OCI-LY1 (cell line): ENCODE measurements around the gene IRX6.

Experiments
- H2AFZ ChIP-seq: fragments of 200-600 bp; sonication (generic), shearing (Covaris generic); 2 replicates; pipeline ENCODE4 v1.6.0; 2014; ENCODE audit warnings: antibody characterized with exemption, mild to moderate bottlenecking, low read length
- H3F3A ChIP-seq: fragments of 200-600 bp; sonication (generic), shearing (Covaris generic); 2 replicates; pipeline ENCODE4 v1.6.0; 2014; ENCODE audit warnings: mild to moderate bottlenecking, antibody characterized with exemption, low read length, moderate library complexity; ENCODE audit not compliant: insufficient read depth
- H3K27ac ChIP-seq: fragments of 200-600 bp; sonication (generic); 2 replicates; pipeline ENCODE4 v1.5.1; 2014; ENCODE audit warnings: low read length, mixed run types, mild to moderate bottlenecking, low read depth; ENCODE audit not compliant: poor library complexity, severe bottlenecking
- H3K27me3 ChIP-seq: fragments of 200-600 bp; sonication (generic); 2 replicates; pipeline ENCODE4 v1.6.0; 2014; ENCODE audit warnings: antibody characterized with exemption, mild to moderate bottlenecking, low read length, moderate library complexity; ENCODE audit not compliant: insufficient read depth
- H3K36me3 ChIP-seq: fragments of 200-600 bp; sonication (generic); 2 replicates; pipeline ENCODE4 v1.6.1; 2014; ENCODE audit warnings: mild to moderate bottlenecking, antibody characterized with exemption, low read length, moderate library complexity, mixed read lengths; ENCODE audit not compliant: insufficient read depth
- H3K4me1 ChIP-seq: fragments of 200-600 bp; sonication (generic); 2 replicates; pipeline ENCODE4 v1.5.1; 2014; ENCODE audit warnings: mild to moderate bottlenecking, low read length, moderate library complexity; ENCODE audit not compliant: insufficient read depth, severe bottlenecking
- H3K4me2 ChIP-seq: fragments of 200-600 bp; sonication (generic), shearing (Covaris generic); 2 replicates; pipeline ENCODE4 v1.6.1; 2014; ENCODE audit warnings: low read length
- H3K4me3 ChIP-seq: fragments of 200-600 bp; sonication (generic); 2 replicates; pipeline ENCODE4 v1.5.1; 2014; ENCODE audit warnings: low read length, low read depth, mild to moderate bottlenecking, mixed read lengths; ENCODE audit not compliant: poor library complexity, severe bottlenecking
- H3K79me2 ChIP-seq: fragments of 200-600 bp; shearing (Covaris generic); 2 replicates; pipeline ENCODE4 v1.6.1; 2016; ENCODE audit warnings: mixed run types, low read length, mixed read lengths; ENCODE audit not compliant: insufficient read depth
- H3K9ac ChIP-seq: fragments of 200-600 bp; sonication (generic), shearing (Covaris generic); 2 replicates; pipeline ENCODE4 v1.6.1; 2014; ENCODE audit warnings: mild to moderate bottlenecking, low read length, mixed read lengths
- H3K9me2 ChIP-seq: fragments of 200-600 bp; sonication (generic), shearing (Covaris generic); 2 replicates; pipeline ENCODE4 v1.6.1; 2014; ENCODE audit warnings: low read depth, mild to moderate bottlenecking, low read length, mixed read lengths
- H3K9me3 ChIP-seq: fragments of 200-600 bp; shearing (Covaris generic); 2 replicates; pipeline ENCODE4 v1.6.1; 2014; ENCODE audit warnings: low read length, mixed read lengths
- H4K20me1 ChIP-seq: fragments of 200-600 bp; sonication (generic), shearing (Covaris generic); 2 replicates; pipeline ENCODE4 v1.6.0; 2016; ENCODE audit warnings: mild to moderate bottlenecking, low read length; ENCODE audit not compliant: insufficient read depth
- EZH2 ChIP-seq: fragments of 200-600 bp; sonication (generic), shearing (Covaris generic); IDR thresholded peaks from 2 replicates; pipeline ENCODE4 v1.8.0; 2017; ENCODE audit warnings: borderline replicate concordance, mixed run types, mild to moderate bottlenecking, antibody characterized with exemption, low read length, moderate library complexity, mixed read lengths
- TF ChIP-seq, protein P1 (sequence below): fragments of 200-600 bp; sonication (generic), shearing (Covaris generic); IDR thresholded peaks from 2 replicates; pipeline ENCODE4 v1.5.1; 2017; ENCODE audit warnings: mild to moderate bottlenecking, antibody characterized with exemption, low read length, moderate library complexity, mixed read lengths

Gene IRX6

DNA sequence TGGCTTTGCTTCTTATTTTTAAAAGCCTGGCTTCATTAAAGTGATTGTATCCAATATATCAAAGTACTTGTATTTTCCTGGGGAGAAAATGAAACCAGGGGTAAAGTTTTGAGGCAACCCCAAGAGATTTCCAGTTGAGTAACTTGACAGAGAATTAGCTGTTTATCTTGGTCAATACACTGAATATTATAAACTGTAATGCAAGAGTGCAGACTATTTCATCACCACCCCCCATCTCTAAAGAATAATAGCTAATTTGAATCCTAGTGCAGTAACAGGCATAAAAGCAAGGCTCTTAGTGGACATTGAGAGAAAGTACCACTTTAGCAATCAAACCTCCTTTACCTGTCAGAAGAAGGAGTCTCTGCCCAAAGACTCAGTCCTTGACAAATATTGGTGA, 27.0 kb downstream of the IRX6 start:
- no peak overlapping the region for H3K9ac ChIP-seq
- no peaks in the 10 kb centered on the region for H3K79me2 ChIP-seq
- H3K27ac ChIP-seq, result no peak overlapping the region
- H2AFZ ChIP-seq, result no peak overlapping the region
- H4K20me1 ChIP-seq, result no peaks in the 10 kb centered on the region
- no peaks in the 10 kb centered on the region for H3F3A ChIP-seq
- H3K4me2 ChIP-seq, result no peak overlapping the region
- no peaks in the 10 kb centered on the region for H3K4me1 ChIP-seq
- TF ChIP-seq EZH2, result no peak
- TF ChIP-seq, protein P1, sequence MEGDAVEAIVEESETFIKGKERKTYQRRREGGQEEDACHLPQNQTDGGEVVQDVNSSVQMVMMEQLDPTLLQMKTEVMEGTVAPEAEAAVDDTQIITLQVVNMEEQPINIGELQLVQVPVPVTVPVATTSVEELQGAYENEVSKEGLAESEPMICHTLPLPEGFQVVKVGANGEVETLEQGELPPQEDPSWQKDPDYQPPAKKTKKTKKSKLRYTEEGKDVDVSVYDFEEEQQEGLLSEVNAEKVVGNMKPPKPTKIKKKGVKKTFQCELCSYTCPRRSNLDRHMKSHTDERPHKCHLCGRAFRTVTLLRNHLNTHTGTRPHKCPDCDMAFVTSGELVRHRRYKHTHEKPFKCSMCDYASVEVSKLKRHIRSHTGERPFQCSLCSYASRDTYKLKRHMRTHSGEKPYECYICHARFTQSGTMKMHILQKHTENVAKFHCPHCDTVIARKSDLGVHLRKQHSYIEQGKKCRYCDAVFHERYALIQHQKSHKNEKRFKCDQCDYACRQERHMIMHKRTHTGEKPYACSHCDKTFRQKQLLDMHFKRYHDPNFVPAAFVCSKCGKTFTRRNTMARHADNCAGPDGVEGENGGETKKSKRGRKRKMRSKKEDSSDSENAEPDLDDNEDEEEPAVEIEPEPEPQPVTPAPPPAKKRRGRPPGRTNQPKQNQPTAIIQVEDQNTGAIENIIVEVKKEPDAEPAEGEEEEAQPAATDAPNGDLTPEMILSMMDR, result no peak
- no peaks in the 10 kb centered on the region for H3K9me3 ChIP-seq
- H3K9me2 ChIP-seq, result no peaks in the 10 kb centered on the region
- no peaks in the 10 kb centered on the region for H3K27me3 ChIP-seq
- H3K4me3 ChIP-seq, result no peak overlapping the region
- H3K36me3 ChIP-seq, result no peaks in the 10 kb centered on the region

- Histone ChIP-seq H3K9ac (no peak overlapping the region), H3K4me2 (no peak overlapping the region), H4K20me1 (no peaks in the 10 kb centered on the region), H3K27ac (no peak overlapping the region), H3K9me3 (no peaks in the 10 kb centered on the region), H3K4me3 (no peak overlapping the region), H2AFZ (no peak overlapping the region), H3K4me1 (no peaks in the 10 kb centered on the region), H3K9me2 (no peaks in the 10 kb centered on the region), H3K27me3 (no peaks in the 10 kb centered on the region), H3F3A (no peaks in the 10 kb centered on the region), H3K79me2 (no peaks in the 10 kb centered on the region), H3K36me3 (no peaks in the 10 kb centered on the region)
- TF ChIP-seq EZH2, result no peak
- TF ChIP-seq, protein P1, result no peak
Observed at GRCh38 chr16:55351936-55352335, 27.9 kb downstream of the IRX6 start.

DNA sequence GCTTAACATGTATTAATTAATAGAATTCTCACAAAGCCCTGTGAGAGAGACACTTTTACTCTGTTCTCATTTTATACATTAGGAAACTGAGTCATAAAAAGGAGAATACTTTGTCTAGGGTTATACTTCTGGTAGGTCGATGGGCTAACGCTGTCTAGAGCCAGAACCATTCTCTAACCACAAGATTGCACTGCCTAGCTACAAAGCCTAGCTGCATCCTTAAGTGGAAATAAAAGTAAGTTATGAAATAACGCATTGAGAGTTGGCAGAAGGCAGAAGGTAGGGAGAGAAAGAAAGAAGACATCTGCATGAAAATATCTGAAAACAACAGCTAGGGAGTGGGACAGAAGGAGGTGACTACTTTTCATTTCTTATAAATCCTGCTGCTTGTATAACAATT, 33.2 kb downstream of the IRX6 start:
- no peaks in the 10 kb centered on the region for H3K27me3 ChIP-seq
- no peaks in the 10 kb centered on the region for H3K9me2 ChIP-seq
- no peak overlapping the region for H2AFZ ChIP-seq
- no peak overlapping the region for H3K4me2 ChIP-seq
- H3K36me3 ChIP-seq, result no peaks in the 10 kb centered on the region
- H3K9me3 ChIP-seq, result no peaks in the 10 kb centered on the region
- no peak overlapping the region for H3K4me3 ChIP-seq
- H3K27ac ChIP-seq, result no peak overlapping the region
- TF ChIP-seq, protein P1, result no peak
- TF ChIP-seq EZH2, result no peak
- no peak overlapping the region for H3K9ac ChIP-seq
- H4K20me1 ChIP-seq, result no peaks in the 10 kb centered on the region
- no peaks in the 10 kb centered on the region for H3F3A ChIP-seq
- H3K79me2 ChIP-seq, result no peaks in the 10 kb centered on the region
- H3K4me1 ChIP-seq, result no peaks in the 10 kb centered on the region
